AG04450 (cell line): ENCODE data around the gene GMPPB. TPM values are rescaled to one million over a fixed set of nuclear protein-coding genes. Genes with fewer than 3 reads are reported as not detected.

ENCODE experiments used
- CTCF ChIA-PET: fragments of 300-600, 350-600 bp; formaldehyde crosslinking; extraction: SDS; loops from one replicate; lab custom pipeline; 2022; ENCODE audit warnings: antibody characterized with exemption, inconsistent platforms; lab: Charles Lee
- POLR2A ChIA-PET: fragments of 350-600 bp; formaldehyde crosslinking; extraction: SDS; loops from one replicate; lab custom pipeline; 2021; ENCODE audit warnings: antibody characterized with exemption, inconsistent platforms; lab: Yijun Ruan, JAX
- DNase-seq: peaks from one replicate; pipeline ENCODE4 v3.0.0-alpha.2; 2011; ENCODE audit warnings: low read depth, low spot score
- H3K27ac ChIP-seq: one replicate; pipeline ENCODE4 v1.5.1; 2012; ENCODE audit warnings: low read depth, low read length, control low read depth
- H3K27me3 ChIP-seq: one replicate; pipeline ENCODE4 v1.6.0; 2012; ENCODE audit warnings: low read length; ENCODE audit not compliant: control insufficient read depth, insufficient read depth
- H3K4me3 ChIP-seq: 2 replicates; pipeline ENCODE4 v1.5.1; 2011; ENCODE audit warnings: mild to moderate bottlenecking, low read depth, low read length, control low read depth
- H3K9me3 ChIP-seq: 2 replicates; pipeline ENCODE4 v1.5.1; 2012; ENCODE audit warnings: low read length; ENCODE audit not compliant: control insufficient read depth, insufficient read depth
- CTCF ChIP-seq: IDR thresholded peaks from 2 replicates; pipeline ENCODE4 v1.5.1; 2011; ENCODE audit warnings: low read depth, low read length, control low read depth, inconsistent platforms
- polyA plus RNA-seq: library from polyadenylated mRNA; depleted of rRNA; stranded (reverse); fragments of >200 nt; gene quantifications from 2 replicates; pipeline ENCODE4 v1.2.3, GENCODE V29; 2011; rRNA removed
- small RNA-seq: library from RNA; depleted of rRNA; stranded (forward); fragments of <200 nt; gene quantifications from one replicate; pipeline ENCODE3, GENCODE V24; 2012; ENCODE audit warnings: low read depth; ENCODE audit not compliant: insufficient read length

GMPPB gene
- polyA plus RNA-seq, 1 experiment = 13.9 TPM

- H3K9me3 ChIP-seq = peaks cover 12% of the 10 kb centered on the region
- TF ChIP-seq CTCF = no peak
- DNase-seq = no peak
- peaks cover 5% of the 10 kb centered on the region for H3K27me3 ChIP-seq
- no peak overlapping the region for H3K4me3 ChIP-seq
- CTCF ChIA-PET = interaction anchor here (0.6 to 3.3 kb wide), 11 partner anchors 14 to 172 kb away, joined by 3 to 208 read pairs (median 4); no protein-coding TSS in a partner anchor
- POLR2A ChIA-PET = interaction anchor here (1.2 kb wide), 1 partner anchor 131 kb away, joined by 5 read pairs; no protein-coding TSS in a partner anchor
- H3K27ac ChIP-seq = no peak overlapping the region
These were observed 52.8 kb downstream of the GMPPB start for GRCh38 chr3:49670940-49671290.

Small RNAs within 50 kb of the gene (small RNA-seq; reads per million reads assigned to genes)
- not detected for gene AMIGO3
- not detected for gene COX6CP14

Other genes with a start within 250 kb of the GMPPB start
- 0.01 TPM in 1 of 2 replicates, not detected in the other for gene BSN, start 169.5 kb downstream of the GMPPB start, polyA plus RNA-seq
- 85.3 and 108 TPM in 2 replicates for gene APEH, start 49.6 kb downstream of the GMPPB start, polyA plus RNA-seq
- 6.4 and 6.5 TPM in 2 replicates for gene MST1, start 34.5 kb downstream of the GMPPB start, polyA plus RNA-seq
- 22.9 and 33.3 TPM in 2 replicates for gene RNF123, start 34.4 kb downstream of the GMPPB start, polyA plus RNA-seq
- 0.11 TPM in 1 of 2 replicates, not detected in the other for gene AMIGO3, start 4.3 kb downstream of the GMPPB start, polyA plus RNA-seq
- gene IP6K1, start 62.6 kb upstream of the GMPPB start, polyA plus RNA-seq = 40.4 and 53.5 TPM in 2 replicates
- gene CDHR4, start 75.9 kb upstream of the GMPPB start, polyA plus RNA-seq = 0.09 TPM in 1 of 2 replicates, not detected in the other
- 1.9 and 2.8 TPM in 2 replicates for gene INKA1, start 79.3 kb upstream of the GMPPB start, polyA plus RNA-seq
- 34.0 and 43.6 TPM in 2 replicates for gene UBA7, start 90.0 kb upstream of the GMPPB start, polyA plus RNA-seq
- 1.7 and 2.3 TPM in 2 replicates for gene TRAIP, start 132.6 kb upstream of the GMPPB start, polyA plus RNA-seq
- gene CAMKV, start 146.0 kb upstream of the GMPPB start, polyA plus RNA-seq = not detected in 2 replicates
- 0.10 and 0.41 TPM in 2 replicates for gene MST1R, start 179.9 kb upstream of the GMPPB start, polyA plus RNA-seq
- 7.1 and 8.1 TPM in 2 replicates for gene MON1A, start 205.9 kb upstream of the GMPPB start, polyA plus RNA-seq
- 48.4 and 62.8 TPM in 2 replicates for gene RBM6, start 216.2 kb upstream of the GMPPB start, polyA plus RNA-seq